T-cell (primary cell): Measurements from ENCODE around the gene STK32C. TPM values are rescaled to one million over a fixed set of nuclear protein-coding genes. Genes with fewer than 3 reads are reported as not detected.
"Not testable (repeated sequence)": the region's sequence is repeated elsewhere in the genome, so short reads cannot be mapped to it uniquely, and the experiment has no call there.

Experiments
- ATAC-seq, 4 experiments: fragments of 200-7000 bp in 3 of 4; fragments of 150-1000 bp in 1 of 4; cut with Tn5 transposase; replicated peaks in 1 of 4; 1 replicate in 3 of 4; 2 replicates in 1 of 4; pipeline ENCODE4 v1.10.0; 2021; ENCODE audit warnings: moderate library complexity in 3 of 4, mild to moderate bottlenecking in 2 of 4, moderate number of reproducible peaks in 1 of 4
- CTCF ChIA-PET, 2 donors: fragments of 300-600 bp; sonication (Branson Sonifier 250); formaldehyde crosslinking; loops; one replicate each; lab custom pipeline; 2022; ENCODE audit warnings: antibody characterized with exemption in 2 of 2; lab: Charles Lee
- POLR2A ChIA-PET, 2 donors: fragments of 300-600 bp; sonication (Branson Sonifier 250); formaldehyde crosslinking; loops; one replicate each; lab custom pipeline; 2022; ENCODE audit warnings: antibody characterized with exemption in 2 of 2; lab: Charles Lee
- DNase-seq, 35 experiments: peaks; one replicate each; pipeline versions ENCODE4 v3.0.0 to v3.0.0-alpha.2; 2013 to 2023
- H3K27ac ChIP-seq: one replicate; pipeline ENCODE4 v1.5.1; 2013; ENCODE audit warnings: low read length
- H3K27me3 ChIP-seq, 2 experiments: replicated peaks in 1 of 2; 1 replicate in 1 of 2; 2 replicates in 1 of 2; pipeline versions ENCODE4 v1.6.1 to v1.7.0; 2013; ENCODE audit warnings: low read length in 1 of 2, mixed read lengths in 1 of 2; ENCODE audit not compliant: control insufficient read depth in 2 of 2, insufficient read depth in 2 of 2; ENCODE audit errors: extremely low read depth in 1 of 2
- H3K36me3 ChIP-seq, 2 donors: 1 replicate in 1 of 2; 2 replicates in 1 of 2; pipeline versions ENCODE4 v1.6.1 to v1.7.0; 2013; ENCODE audit warnings: low read length in 1 of 2; ENCODE audit not compliant: control insufficient read depth in 2 of 2, insufficient read depth in 1 of 2; ENCODE audit errors: extremely low read depth in 1 of 2
- H3K4me1 ChIP-seq, 2 experiments: 1 replicate in 1 of 2; 2 replicates in 1 of 2; pipeline versions ENCODE4 v1.6.1 to v1.7.0; 2013; ENCODE audit warnings: low read length in 2 of 2, mixed read lengths in 1 of 2; ENCODE audit not compliant: insufficient read depth in 2 of 2, control insufficient read depth in 1 of 2; ENCODE audit errors: extremely low read depth in 1 of 2
- H3K4me3 ChIP-seq, 2 donors: 1 replicate in 1 of 2; 2 replicates in 1 of 2; pipeline versions ENCODE4 v1.5.1 to v1.7.0; 2013; ENCODE audit warnings: mild to moderate bottlenecking in 2 of 2, low read length in 1 of 2, moderate library complexity in 1 of 2; ENCODE audit not compliant: control insufficient read depth in 1 of 2; ENCODE audit errors: extremely low read depth in 1 of 2
- H3K9me3 ChIP-seq: 2 replicates; pipeline ENCODE4 v1.7.0; 2013
- H3K27ac Mint-ChIP-seq, 2 donors: one replicate each; pipeline ENCODE4 v1.8.0; 2020 to 2021; ENCODE audit warnings: mild to moderate bottlenecking in 2 of 2, mixed read lengths in 2 of 2
- H3K27me3 Mint-ChIP-seq, 2 donors: one replicate each; pipeline ENCODE4 v1.8.0; 2021 to 2022; ENCODE audit warnings: mixed read lengths in 2 of 2
- H3K36me3 Mint-ChIP-seq: one replicate; pipeline ENCODE4 v1.8.0; 2021; ENCODE audit warnings: mixed read lengths
- H3K4me1 Mint-ChIP-seq, 3 donors: one replicate each; pipeline ENCODE4 v1.8.0; 2020 to 2022; ENCODE audit warnings: mixed read lengths in 3 of 3, mild to moderate bottlenecking in 1 of 3
- H3K4me3 Mint-ChIP-seq, 3 donors: one replicate each; pipeline ENCODE4 v1.8.0; 2020 to 2022; ENCODE audit warnings: mild to moderate bottlenecking in 3 of 3, mixed read lengths in 3 of 3, moderate library complexity in 3 of 3
- H3K9me3 Mint-ChIP-seq, 3 donors: one replicate each; pipeline ENCODE4 v1.8.0; 2020 to 2022; ENCODE audit warnings: mixed read lengths in 3 of 3
- WGBS: methylation state at CpG from one replicate; pipeline ENCODE4 v1.1.5; 2013; ENCODE audit warnings: missing lambda C conversion rate; ENCODE audit not compliant: insufficient coverage; 5-methylcytosine and 5-hydroxymethylcytosine counted together
- total RNA-seq, 35 experiments: library from RNA in 6 of 35; stranded (reverse) in 6 of 35; fragments of 120-200 nt in 1 of 35; gene quantifications; one replicate each; pipeline versions ENCODE4 v1.2.1 to v1.2.4 and lab custom pipeline; 2013 to 2026

STK32C gene
- total RNA-seq, 5 donors from 2014 or later (not counting 1 experiment from before 2014, with no cell fraction given) = 5.8 to 16.4 (median 12.2) TPM

- 81% methylated on average over 26 of the region's 28 CpGs for WGBS
- ATAC-seq (no peak), DNase-seq (peak in 1 of 35 experiments; percentile 1)
- POLR2A ChIA-PET = interaction anchor here in 1 of 2 donors (0.5 kb wide), 1 partner anchor 1059 kb away, joined by 4 read pairs; the partner anchor contains the start of gene FUOM
- H3K4me1 Mint-ChIP-seq = peaks cover 5 to 28% (median 6%) of the 10 kb centered on the region in 3 donors
- H3K27ac Mint-ChIP-seq = no peak overlapping the region
- H3K9me3 Mint-ChIP-seq = no peaks in the 10 kb centered on the region
- Histone ChIP-seq H3K36me3 (no peaks in the 10 kb centered on the region), H3K4me1 (no peaks in the 10 kb centered on the region), H3K27me3 (peaks cover 0 to 14% of the 10 kb centered on the region in 2 experiments), H3K9me3 (no peaks in the 10 kb centered on the region), H3K27ac (no peak overlapping the region), H3K4me3 (no peak overlapping the region)
- H3K27me3 Mint-ChIP-seq = peaks cover 0 to 1% of the 10 kb centered on the region in 2 donors
- CTCF ChIA-PET = no interaction called here
- no peak overlapping the region for H3K4me3 Mint-ChIP-seq
- no peaks in the 10 kb centered on the region for H3K36me3 Mint-ChIP-seq
These were observed 9.5 kb downstream of the STK32C start for GRCh38 chr10:132298038-132298881.

- Mint-ChIP-seq H3K4me1 (peaks cover 5 to 28% (median 6%) of the 10 kb centered on the region in 3 donors), H3K4me3 (no peak overlapping the region), H3K9me3 (no peaks in the 10 kb centered on the region), H3K36me3 (no peaks in the 10 kb centered on the region), H3K27me3 (peaks cover 0 to 1% of the 10 kb centered on the region in 2 donors), H3K27ac (no peak overlapping the region)
- H3K27me3 ChIP-seq = peaks cover 0 to 19% of the 10 kb centered on the region in 2 experiments
- ChIA-PET POLR2A (no interaction called here), CTCF (no interaction called here)
- no peak overlapping the region for H3K4me3 ChIP-seq
- ATAC-seq (no peak), DNase-seq (no peak)
- H3K9me3 ChIP-seq = no peaks in the 10 kb centered on the region
- WGBS = 22% methylated on average over 7 of the region's 9 CpGs
- no peak overlapping the region for H3K27ac ChIP-seq
- no peaks in the 10 kb centered on the region for H3K4me1 ChIP-seq
- H3K36me3 ChIP-seq = no peaks in the 10 kb centered on the region
These were observed 10.2 kb downstream of the STK32C start for GRCh38 chr10:132297526-132297925.

DNA sequence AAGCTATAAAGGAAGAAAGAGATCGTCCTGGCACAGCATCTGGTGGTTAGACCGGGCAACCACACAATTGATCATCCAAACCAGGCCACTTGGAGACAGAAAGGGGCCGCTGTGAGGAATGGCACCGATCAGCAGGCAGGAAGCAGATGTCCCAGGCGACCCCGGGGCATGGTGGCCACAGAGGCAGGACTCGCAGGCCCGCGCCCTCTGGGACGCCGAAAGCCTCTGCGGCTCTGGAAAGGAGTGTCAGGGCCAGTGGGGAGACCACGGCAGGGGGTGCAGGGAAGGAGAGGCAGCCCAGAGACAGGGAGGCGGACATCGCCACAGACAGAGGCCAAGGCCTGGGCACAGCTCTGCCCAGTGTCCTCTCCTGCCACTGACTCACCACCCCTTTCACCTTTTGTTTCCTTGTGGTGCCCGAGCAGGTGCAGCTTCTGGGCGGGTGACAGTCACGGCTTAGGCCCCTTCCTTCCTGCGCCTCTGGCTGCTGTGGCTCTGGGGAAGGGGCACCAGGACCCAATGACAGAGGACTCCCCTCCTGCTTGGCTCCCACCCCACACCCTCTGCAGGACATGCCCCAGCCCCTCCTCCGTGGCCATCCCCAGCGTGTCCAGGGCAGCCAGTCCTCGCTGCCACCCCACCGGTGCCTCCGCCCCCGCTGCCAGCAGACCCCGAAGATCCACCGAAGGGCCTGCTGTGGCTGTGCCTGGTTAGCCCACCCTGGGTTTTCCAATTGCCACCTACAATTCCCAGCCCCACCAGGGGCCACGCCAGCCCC lies 10.9 kb downstream of the STK32C start:
- no peak for DNase-seq
- peaks cover 0 to 19% of the 10 kb centered on the region in 2 experiments for H3K27me3 ChIP-seq
- no peak overlapping the region for H3K4me3 Mint-ChIP-seq
- CTCF ChIA-PET = no interaction called here
- no peak overlapping the region for H3K27ac ChIP-seq
- ATAC-seq = no peak
- H3K36me3 ChIP-seq = no peaks in the 10 kb centered on the region
- 76% methylated on average over 22 of the region's 28 CpGs for WGBS
- H3K9me3 Mint-ChIP-seq = no peaks in the 10 kb centered on the region
- H3K27me3 Mint-ChIP-seq = peaks cover 0 to 1% of the 10 kb centered on the region in 2 donors
- POLR2A ChIA-PET = no interaction called here
- no peaks in the 10 kb centered on the region for H3K9me3 ChIP-seq
- H3K4me3 ChIP-seq = no peak overlapping the region
- no peaks in the 10 kb centered on the region for H3K36me3 Mint-ChIP-seq
- no peak overlapping the region for H3K27ac Mint-ChIP-seq
- H3K4me1 Mint-ChIP-seq = peaks cover 5 to 28% (median 6%) of the 10 kb centered on the region in 3 donors
- H3K4me1 ChIP-seq = no peaks in the 10 kb centered on the region

- H3K27me3 ChIP-seq = peaks cover 0 to 19% of the 10 kb centered on the region in 2 experiments
- H3K27ac Mint-ChIP-seq, POLR2A ChIA-PET, H3K27me3 Mint-ChIP-seq, H3K4me3 Mint-ChIP-seq, CTCF ChIA-PET, ATAC-seq, H3K4me1 ChIP-seq, H3K36me3 Mint-ChIP-seq, H3K9me3 ChIP-seq, H3K9me3 Mint-ChIP-seq, H3K36me3 ChIP-seq, DNase-seq, H3K4me3 ChIP-seq, H3K27ac ChIP-seq: not testable (repeated sequence)
- 92% methylated on average over 18 of the region's 23 CpGs for WGBS
- peaks cover 5 to 26% (median 6%) of the 10 kb centered on the region in 3 donors for H3K4me1 Mint-ChIP-seq
These were observed 12.3 kb downstream of the STK32C start for GRCh38 chr10:132295481-132295880.

- no peak overlapping the region for H3K4me3 Mint-ChIP-seq
- peaks cover 0 to 19% of the 10 kb centered on the region in 2 experiments for H3K27me3 ChIP-seq
- 69% methylated on average over 21 of the region's 23 CpGs for WGBS
- no peaks in the 10 kb centered on the region for H3K9me3 ChIP-seq
- peaks cover 0 to 1% of the 10 kb centered on the region in 2 donors for H3K27me3 Mint-ChIP-seq
- ATAC-seq = no peak
- H3K9me3 Mint-ChIP-seq = no peaks in the 10 kb centered on the region
- no peak overlapping the region for H3K27ac Mint-ChIP-seq
- peaks cover 5 to 20% (median 6%) of the 10 kb centered on the region in 3 donors for H3K4me1 Mint-ChIP-seq
- no peak overlapping the region for H3K27ac ChIP-seq
- no peaks in the 10 kb centered on the region for H3K4me1 ChIP-seq
- no peak overlapping the region for H3K4me3 ChIP-seq
- ChIA-PET CTCF (no interaction called here), POLR2A (interaction anchor here in 1 of 2 donors (0.6 kb wide), 1 partner anchor 13 kb away, joined by 3 read pairs; the partner anchor contains the start of gene STK32C)
- H3K36me3 ChIP-seq = no peaks in the 10 kb centered on the region
- no peaks in the 10 kb centered on the region for H3K36me3 Mint-ChIP-seq
- DNase-seq = peak in 1 of 35 experiments; percentile 1
These were observed 13.0 kb downstream of the STK32C start for GRCh38 chr10:132294561-132295318.
